G401.6 (cell line): Measurements from ENCODE around the gene NLGN1.

Experiments
- FAIRE-seq: peaks from 2 replicates; lab custom pipeline; 2012; peaks lifted over from hg19 to GRCh38; lab: Jason Lieb, UNC

Gene NLGN1

GRCh38 chr3:173913974-173914421 is 516.5 kb downstream of the NLGN1 start:
- no peak for FAIRE-seq

DNA sequence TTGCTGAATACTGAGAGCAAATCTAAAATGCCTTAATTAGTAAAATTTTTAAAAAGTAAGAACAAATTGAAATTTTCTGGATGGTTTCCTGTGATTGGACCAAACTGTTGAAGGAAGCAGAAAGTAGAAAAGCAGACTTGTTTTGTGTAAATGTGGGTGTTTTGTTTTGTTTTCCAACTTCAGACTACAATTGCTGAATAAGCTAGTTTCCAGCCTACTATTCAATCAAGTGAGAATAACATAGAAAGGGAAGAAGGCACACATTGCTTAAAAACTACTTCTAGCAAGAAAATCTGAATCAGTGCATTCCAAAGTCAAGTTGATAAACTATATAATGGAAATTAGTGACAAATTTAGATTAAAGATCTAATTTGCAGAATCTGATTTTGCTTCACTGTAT is 519.3 kb downstream of the NLGN1 start:
- no peak for FAIRE-seq

DNA sequence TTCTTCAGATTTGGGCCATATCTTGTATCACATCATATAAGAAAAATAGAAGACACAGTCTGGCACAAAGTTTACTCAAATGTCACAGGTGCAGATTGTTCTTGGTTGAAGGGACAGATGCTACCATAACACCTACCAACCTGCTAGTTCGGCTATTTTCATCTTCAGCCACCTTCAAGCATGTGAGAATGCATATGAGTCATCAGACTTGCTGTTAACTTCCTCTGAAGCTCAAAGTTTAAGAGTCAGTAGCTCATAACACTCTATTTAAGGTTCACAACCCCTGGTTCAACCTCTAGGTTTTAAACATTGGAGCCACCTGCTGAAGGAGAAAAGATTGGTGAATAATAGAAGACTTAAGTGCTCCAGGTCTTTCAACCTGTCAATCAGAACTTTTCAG is 522.8 kb downstream of the NLGN1 start:
- FAIRE-seq, result no peak

DNA sequence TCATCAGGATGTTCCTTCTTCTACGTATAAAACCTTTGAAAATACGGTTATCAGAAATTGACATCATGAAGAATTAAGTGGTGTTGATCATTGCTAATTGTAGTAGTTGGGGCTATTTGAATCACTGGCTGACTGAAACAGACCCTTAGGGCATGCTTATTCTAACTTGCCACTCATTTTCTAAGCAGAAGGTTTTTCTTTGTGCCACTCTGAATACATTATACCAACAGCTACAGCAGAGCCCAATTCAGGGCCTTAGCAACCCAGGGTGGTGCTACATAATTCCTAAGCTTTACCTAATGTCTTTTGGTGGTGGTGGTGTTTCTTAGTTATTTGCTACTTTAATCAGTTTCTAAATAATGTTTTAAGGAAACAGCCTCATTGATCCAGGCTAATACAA is 524.2 kb downstream of the NLGN1 start:
- no peak for FAIRE-seq

GRCh38 chr3:173923204-173923603 is 525.7 kb downstream of the NLGN1 start:
- FAIRE-seq, result no peak

DNA sequence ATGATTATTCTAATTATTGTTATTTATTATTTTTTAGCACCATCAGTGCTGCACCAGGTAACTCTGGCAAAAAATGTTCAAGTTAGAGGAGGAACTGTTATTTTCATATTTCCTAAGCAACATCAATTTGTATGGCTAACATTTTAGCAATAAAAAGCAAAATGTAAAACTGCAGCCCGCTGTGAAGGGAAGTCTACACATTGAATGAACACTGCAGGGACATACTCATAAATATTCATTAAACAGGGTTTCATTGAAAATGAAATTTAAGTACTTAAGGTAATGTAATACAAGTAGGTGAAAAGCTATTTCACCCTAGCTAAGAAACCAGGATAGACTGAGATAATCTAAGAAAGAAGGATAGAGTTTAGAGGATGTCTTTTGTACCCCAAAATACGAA is 532.7 kb downstream of the NLGN1 start:
- no peak for FAIRE-seq

DNA sequence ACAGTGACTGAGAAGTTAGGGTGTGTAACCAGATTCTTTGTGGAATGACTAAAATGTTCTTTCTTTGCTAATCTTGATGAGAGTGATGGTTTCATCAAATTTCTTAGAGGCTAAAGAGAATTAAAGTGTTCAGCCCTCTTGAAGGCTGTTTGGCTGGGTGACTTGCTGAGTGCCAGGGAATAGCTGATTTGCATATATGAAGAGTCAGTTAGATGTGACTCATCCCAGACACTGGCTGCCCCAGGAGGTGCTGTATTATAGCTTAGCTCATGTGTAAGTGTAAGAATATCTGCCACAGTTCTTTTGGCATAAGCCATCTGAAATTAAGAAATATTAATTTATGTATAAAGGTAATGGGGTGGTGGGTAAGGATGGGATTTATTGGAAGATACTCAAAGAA is 535.1 kb downstream of the NLGN1 start:
- no peak for FAIRE-seq

- FAIRE-seq, result no peak
Measured at GRCh38 chr3:173933113-173933512, 535.6 kb downstream of the NLGN1 start.

GRCh38 chr3:173936316-173936715 is 538.8 kb downstream of the NLGN1 start:
- no peak for FAIRE-seq

DNA sequence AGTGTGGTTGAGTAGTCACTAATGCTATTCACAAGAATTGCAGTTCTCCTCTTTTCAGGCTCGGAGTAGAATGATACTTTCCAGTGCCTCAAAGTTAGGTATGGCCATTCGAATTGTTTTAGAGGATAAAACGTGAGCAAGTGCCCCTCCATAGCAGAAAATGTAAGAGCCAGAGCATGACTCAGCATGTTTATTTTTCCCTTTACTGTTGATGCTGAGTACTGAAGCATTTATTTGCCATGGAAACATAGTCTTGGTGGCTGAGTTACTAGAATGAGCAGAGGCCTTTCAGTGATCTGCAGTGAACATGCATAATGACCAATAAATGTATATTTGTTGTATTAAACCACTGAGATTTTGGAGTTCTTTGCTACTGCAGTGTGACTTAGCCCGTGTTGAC is 540.6 kb downstream of the NLGN1 start:
- FAIRE-seq, result no peak

DNA sequence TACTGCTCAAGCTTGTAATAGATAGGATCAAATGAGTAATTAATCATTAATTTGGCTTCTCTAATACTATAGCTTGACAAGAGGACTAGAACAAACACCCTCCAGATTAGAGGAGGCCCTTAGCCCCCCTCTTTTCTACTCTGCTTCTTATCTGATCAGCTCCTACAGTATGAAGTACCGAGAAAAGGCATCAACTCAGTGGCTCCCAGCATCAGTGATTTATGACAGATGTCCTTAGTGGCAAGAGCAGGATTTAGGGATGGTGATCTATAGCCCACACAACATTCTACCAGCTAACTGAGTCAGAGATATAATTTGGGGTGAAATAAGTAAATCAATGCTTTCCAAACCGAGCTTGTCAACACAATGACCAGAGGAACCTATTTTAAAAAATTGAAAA is 541.1 kb downstream of the NLGN1 start:
- FAIRE-seq, result no peak

GRCh38 chr3:173939331-173939730 is 541.8 kb downstream of the NLGN1 start:
- FAIRE-seq, result no peak

DNA sequence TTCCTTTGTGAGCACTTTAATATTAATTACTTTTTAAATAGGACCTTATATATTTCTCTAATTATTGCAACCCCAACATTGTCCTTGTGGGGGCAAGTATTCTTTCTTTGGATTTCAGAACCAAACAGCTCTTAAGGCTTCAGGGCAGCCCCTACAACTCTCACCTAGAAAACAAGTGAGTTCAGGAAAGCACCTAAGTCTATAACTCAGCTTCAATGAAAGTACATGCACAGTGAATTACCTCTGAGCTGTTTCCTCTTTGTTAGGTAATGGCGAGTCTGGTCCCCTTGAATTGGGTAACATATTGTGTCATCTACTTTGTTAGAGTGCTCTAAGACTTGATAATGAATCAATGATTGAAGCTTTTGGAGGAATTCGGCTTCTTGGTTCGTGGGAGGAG is 545.7 kb downstream of the NLGN1 start:
- FAIRE-seq, result no peak

DNA sequence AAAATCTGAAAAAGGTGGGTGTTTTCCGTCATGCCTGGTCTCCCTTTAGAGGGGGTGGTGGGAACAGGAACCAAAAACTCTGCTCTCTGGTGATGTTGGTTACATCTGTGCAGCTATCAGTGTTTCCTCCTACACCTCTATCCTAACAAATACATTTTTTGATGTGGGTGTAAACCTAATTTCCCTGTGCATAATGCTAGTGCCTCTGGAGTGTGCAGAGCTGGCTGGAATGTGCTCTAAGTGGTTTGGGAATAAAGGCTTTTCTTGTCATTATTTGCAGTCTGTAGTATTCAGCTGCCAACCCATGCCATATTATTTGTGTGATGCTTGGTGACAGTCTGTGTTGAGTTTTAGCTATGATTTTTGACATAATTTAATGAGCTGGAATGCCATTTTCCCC is 547.6 kb downstream of the NLGN1 start:
- FAIRE-seq, result no peak

DNA sequence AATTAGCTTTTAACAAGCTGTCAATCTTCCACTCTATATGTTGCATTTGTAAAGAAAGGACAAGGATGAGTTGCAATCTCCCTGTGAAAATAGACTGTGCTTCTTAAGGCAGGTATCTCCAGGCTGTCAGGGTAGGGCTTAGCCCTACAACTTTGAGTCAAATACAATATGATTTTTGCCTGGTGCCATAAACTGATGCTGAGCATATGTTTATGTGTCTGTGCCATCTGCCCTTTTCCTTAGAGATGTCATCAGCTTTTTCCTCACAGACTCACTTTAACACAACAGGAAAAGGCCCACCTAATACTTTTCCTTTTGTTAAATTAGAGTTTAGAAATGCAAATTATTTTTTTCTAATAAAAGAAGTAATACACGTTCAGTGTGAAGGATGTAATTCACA is 548.3 kb downstream of the NLGN1 start:
- FAIRE-seq, result no peak

- no peak for FAIRE-seq
Measured at GRCh38 chr3:173954647-173955046, 557.1 kb downstream of the NLGN1 start.

DNA sequence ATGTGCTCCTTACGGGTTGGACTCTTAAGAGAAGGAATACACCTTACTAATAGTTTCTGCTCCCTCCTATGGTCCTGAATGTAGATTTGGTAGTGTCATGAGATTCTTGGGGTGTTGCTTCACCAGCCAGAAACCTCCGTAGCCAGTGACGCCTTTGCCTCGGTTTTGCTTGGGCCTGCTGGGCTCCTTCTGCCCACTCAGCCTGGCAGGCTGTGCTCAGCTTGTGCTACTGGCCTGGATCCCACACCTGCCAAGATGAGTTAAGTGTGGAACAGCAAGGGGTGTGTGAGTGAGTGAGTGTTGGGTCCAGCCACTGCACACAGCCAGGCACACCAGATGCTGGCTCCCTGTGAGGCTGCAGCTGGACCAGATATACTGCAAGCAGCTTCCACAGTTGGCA is 560.1 kb downstream of the NLGN1 start:
- FAIRE-seq, result no peak

- FAIRE-seq, result no peak
Measured at GRCh38 chr3:173958805-173959204, 561.3 kb downstream of the NLGN1 start.

GRCh38 chr3:173970281-173970680 is 572.7 kb downstream of the NLGN1 start:
- FAIRE-seq, result no peak

DNA sequence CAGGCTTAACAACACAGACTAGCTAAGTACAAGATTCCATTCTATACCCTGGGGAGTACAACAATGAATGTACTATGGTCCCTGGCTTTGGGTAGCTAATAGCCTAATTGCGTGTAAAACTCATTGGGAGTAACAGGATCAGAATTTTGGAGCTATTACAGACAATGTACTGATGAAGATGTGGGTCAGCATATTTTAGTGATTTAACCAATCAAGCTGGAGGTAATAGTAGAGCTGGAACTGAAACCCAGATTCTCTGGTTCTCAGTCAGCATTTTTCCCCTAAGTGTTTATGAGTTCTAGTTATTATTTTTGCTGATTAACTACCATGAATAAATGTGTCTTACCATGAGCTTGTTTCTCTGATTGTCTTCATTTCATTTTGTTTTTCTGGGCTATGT is 578.7 kb downstream of the NLGN1 start:
- no peak for FAIRE-seq

DNA sequence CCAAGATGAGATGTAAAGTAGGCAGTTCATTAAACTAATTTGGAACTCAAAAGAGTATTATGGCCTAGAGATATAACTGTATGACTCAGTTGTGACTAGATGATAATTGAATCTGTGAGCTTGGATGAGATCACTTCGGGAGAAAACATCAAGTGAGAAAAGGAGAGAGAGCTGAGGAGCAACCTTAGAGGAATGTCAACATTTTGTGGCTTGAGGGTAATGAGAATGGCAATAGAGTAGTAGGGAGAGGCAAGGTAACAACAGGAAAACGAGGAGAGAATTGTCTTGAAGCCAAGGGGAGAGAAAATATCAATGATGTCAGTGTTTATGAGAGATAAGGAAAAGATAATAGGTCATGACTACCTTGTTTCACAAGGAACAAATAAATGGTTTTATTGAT is 580.2 kb downstream of the NLGN1 start:
- no peak for FAIRE-seq

DNA sequence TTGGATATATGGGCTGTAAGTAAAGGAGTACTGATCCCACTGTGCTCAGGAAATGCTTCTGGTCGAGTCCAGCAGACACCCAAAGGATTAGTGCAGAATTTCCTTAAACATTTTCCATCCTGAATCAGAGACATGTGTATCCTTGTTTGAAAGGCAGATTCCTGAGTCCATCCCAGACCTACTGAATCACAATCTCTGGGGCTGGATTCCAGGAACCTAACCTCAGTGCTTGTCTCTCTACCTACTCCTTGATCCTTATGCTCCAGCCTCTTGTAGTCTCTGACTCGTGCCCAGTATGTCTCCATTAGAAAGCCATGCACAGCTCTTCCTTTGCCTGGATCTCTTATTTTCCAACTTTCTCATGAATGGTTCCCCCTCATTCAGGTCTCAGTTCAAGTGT is 585.8 kb downstream of the NLGN1 start:
- no peak for FAIRE-seq

DNA sequence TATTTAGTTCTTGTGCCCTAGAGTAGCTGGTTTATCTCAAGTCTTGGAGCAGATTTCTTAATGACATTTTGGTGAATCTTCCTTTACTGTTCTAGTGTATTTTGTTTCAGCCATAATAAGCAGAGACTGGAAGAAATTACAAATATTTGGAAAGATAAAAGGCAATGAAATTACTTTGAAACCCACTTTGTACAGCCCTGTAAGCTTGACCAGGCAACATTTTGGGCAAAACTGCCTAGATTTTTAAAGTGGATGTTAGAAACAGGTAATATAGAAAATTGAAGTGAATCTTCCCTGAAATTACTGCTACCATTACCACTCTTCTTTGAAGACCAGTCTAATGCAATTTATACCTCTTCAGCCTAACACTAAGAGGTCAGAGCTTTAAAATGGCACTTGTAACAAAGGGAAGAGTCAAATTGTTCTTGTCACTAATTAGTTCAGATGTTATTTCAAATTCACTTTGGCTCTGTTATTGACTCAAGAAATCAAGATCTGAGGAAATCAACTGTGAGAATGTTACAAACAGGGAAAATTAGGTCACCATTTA is 589.4 kb downstream of the NLGN1 start:
- FAIRE-seq, result no peak

DNA sequence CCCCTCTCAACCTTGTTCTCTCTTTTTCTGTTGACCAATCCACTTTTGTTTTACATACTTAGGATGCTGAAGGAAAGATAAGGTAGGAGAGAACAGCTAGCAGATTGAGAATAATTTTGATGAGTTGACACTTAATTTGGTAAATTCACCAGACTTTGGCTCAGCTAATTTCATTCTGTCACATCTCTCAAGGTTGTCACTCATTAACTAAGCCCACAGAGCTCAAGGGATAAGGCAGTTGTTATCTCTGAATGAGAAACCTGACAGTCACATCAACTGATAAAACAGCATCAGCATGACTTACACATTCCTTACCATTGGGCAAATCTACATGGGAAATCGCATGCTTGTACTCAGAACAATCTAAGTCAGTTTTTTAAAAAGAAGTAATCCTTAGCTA is 591.4 kb downstream of the NLGN1 start:
- FAIRE-seq, result no peak

- peak; percentile 65 for FAIRE-seq
Measured at GRCh38 chr3:173992416-173992815, 594.9 kb downstream of the NLGN1 start.
